ENCODE data around the gene BTBD2.

- no peak for TF ChIP-seq EZH2 (IDR thresholded peaks at IDR 0.05; ENCODE audit: low read length)
- TF ChIP-seq CTCF (optimal IDR thresholded peaks at IDR 0.05 in 1 of 3, IDR thresholded peaks at IDR 0.05 in 1 of 3, conservative IDR thresholded peaks at IDR 0.05 in 1 of 3; ENCODE audit: extremely low read depth in 1 of 3, insufficient read depth in 2 of 3, low read length in 3 of 3), result no peak
These were observed 11.3 kb upstream of the BTBD2 start for GRCh38 chr19:2026770-2027169.
